ENCODE measurements around the gene ORAI3. TPM values are rescaled to one million over a fixed set of nuclear protein-coding genes. Genes with fewer than 3 reads are reported as not detected.
A peak's percentile ranks its signal among the peaks of the same experiment; 100 is the strongest.
"Not testable (repeated sequence)": the region's sequence is repeated elsewhere in the genome, so short reads cannot be mapped to it uniquely, and the experiment has no call there.

ORAI3 gene
- total RNA-seq, 2 donors from 2014 or later, result 22.4 to 23.0 TPM

- no peak for TF ChIP-seq CTCF (IDR thresholded peaks at IDR 0.05)
- H3K9me3 ChIP-seq, result no peaks in the 10 kb centered on the region
- peaks cover 0 to 23% of the 10 kb centered on the region in 2 donors for H3K4me1 ChIP-seq
- H3K27me3 ChIP-seq, result no peaks in the 10 kb centered on the region
- no peak for DNase-seq (ENCODE audit: low spot score)
- H3K4me3 ChIP-seq, result no peak overlapping the region
- H3K36me3 ChIP-seq, result peaks cover 24% of the 10 kb centered on the region
- no peak overlapping the region for H3K27ac ChIP-seq
Observed at GRCh38 chr16:30929167-30929566, 19.7 kb upstream of the ORAI3 start.

GRCh38 chr16:30930160-30930571 lies 18.7 kb upstream of the ORAI3 start:
- H3K4me3 ChIP-seq, result no peak overlapping the region
- H3K27ac ChIP-seq, result no peak overlapping the region
- H3K36me3 ChIP-seq, result peaks cover 24% of the 10 kb centered on the region
- H3K27me3 ChIP-seq, result no peaks in the 10 kb centered on the region
- H3K4me1 ChIP-seq, result peaks cover 0 to 13% of the 10 kb centered on the region in 2 donors
- no peaks in the 10 kb centered on the region for H3K9me3 ChIP-seq
- no peak for DNase-seq (ENCODE audit: low spot score)
- TF ChIP-seq CTCF (IDR thresholded peaks at IDR 0.05), result no peak

GRCh38 chr16:30931068-30931650 lies 17.7 kb upstream of the ORAI3 start:
- Histone ChIP-seq H3K27ac (peak overlapping the region; percentile 7 to 66), H3K4me3 (no peak overlapping the region), H3K27me3 (no peaks in the 10 kb centered on the region), H3K9me3 (no peaks in the 10 kb centered on the region), H3K36me3 (peaks cover 24% of the 10 kb centered on the region), H3K4me1 (peaks cover 0 to 10% of the 10 kb centered on the region in 2 donors)
- TF ChIP-seq CTCF (IDR thresholded peaks at IDR 0.05), result no peak
- no peak for DNase-seq (ENCODE audit: low spot score)

DNA sequence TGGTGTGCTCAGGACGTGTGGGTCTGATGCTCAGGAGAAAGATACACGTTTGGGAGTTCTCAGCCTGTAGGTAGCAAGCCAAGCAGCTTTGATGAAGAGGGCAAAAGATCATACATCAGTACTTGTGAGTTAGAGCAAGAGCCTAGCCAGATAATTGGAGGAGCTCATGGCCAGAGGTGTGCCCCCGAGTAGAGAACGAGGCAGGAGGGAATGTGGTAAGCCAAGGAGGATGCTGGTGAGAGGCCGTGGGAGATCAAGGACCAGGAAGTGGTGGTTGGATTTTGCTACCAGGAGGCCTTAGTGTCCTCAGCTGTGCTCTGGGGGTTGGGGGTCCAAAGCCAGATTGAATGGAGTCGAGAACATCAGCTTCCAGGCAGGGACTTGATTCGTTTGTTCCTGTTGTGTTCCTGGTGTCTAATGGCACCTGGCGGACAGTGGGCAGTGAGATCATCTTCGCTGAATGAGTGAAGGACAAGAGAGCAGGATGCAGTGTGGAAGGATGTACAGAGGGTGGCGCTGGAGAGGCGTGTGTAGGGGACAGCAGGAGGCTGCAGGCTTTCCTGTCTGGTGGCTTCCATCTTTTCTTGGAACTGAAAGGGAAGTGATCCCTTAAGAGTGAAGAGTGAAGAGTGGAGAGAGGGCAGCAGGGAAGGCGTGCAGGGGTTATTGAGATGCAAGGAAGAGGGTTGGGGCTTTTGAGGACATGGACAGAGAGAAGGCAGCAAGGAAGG lies 13.9 kb upstream of the ORAI3 start:
- Histone ChIP-seq H3K27ac (no peak overlapping the region), H3K9me3 (no peaks in the 10 kb centered on the region), H3K4me1 (peaks cover 0 to 7% of the 10 kb centered on the region in 2 donors), H3K36me3 (peaks cover 24% of the 10 kb centered on the region), H3K4me3 (no peak overlapping the region), H3K27me3 (no peaks in the 10 kb centered on the region)
- peak in 1 of 2 donors; percentile 55 for TF ChIP-seq CTCF (IDR thresholded peaks at IDR 0.05)
- DNase-seq (ENCODE audit: low spot score), result no peak

DNA sequence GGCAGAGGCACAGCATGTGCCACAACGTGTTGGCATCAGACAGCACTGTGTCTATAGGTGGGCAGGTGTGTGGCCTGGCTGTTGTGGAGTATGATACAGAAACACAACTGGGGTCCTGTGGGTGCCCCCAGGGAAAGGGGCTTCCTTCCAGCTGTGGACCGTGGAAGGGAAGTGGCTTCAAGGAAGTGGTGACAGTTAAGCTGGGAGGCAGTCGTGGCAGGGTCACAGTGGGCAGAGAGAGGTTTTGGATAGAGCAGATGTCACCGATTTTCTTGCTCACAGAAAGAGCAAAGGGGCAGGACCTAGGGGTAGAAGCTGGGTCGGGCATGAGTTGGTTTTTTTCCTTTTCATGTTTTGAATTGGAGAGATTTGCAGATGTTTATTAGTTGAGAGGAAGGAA lies 11.2 kb upstream of the ORAI3 start:
- peak overlapping the region; percentile 4 to 12 for H3K27ac ChIP-seq
- TF ChIP-seq CTCF (IDR thresholded peaks at IDR 0.05), result no peak
- H3K4me1 ChIP-seq, result peaks cover 0 to 9% of the 10 kb centered on the region in 2 donors
- H3K4me3 ChIP-seq, result no peak overlapping the region
- peaks cover 8% of the 10 kb centered on the region for H3K36me3 ChIP-seq
- no peak for DNase-seq (ENCODE audit: low spot score)
- H3K9me3 ChIP-seq, result no peaks in the 10 kb centered on the region
- H3K27me3 ChIP-seq, result no peaks in the 10 kb centered on the region

GRCh38 chr16:30939571-30939970 lies 9.3 kb upstream of the ORAI3 start:
- not testable (repeated sequence) for H3K27me3 ChIP-seq; DNase-seq (ENCODE audit: low spot score); H3K4me3 ChIP-seq; H3K4me1 ChIP-seq; H3K27ac ChIP-seq; H3K9me3 ChIP-seq
- peaks cover 17% of the 10 kb centered on the region for H3K36me3 ChIP-seq

Measured in right atrium auricular region (tissue), 2 donors.